K562 (cell line): ENCODE measurements around the gene GAL3ST2. TPM values are rescaled to one million over a fixed set of nuclear protein-coding genes. Genes with fewer than 3 reads are reported as not detected.

ENCODE experiments used
- ATAC-seq: fragments of 200-7000 bp; cut with Tn5 transposase; 3 replicates; pipeline ENCODE4 v1.9.1; 2020; ENCODE audit warnings: moderate library complexity
- BruUV-seq: library from RNA; stranded (reverse); fragments of 400-500 nt; replicated peaks from 2 replicates; lab custom pipeline; 2021; lab: Mats Ljungman, UMichigan
- CTCF ChIA-PET: fragments of 300-600 bp; formaldehyde crosslinking; extraction: SDS; loops from one replicate; lab custom pipeline; 2021; ENCODE audit warnings: low intra/inter-chr PET ratio; lab: Yijun Ruan, JAX
- POLR2A ChIA-PET: fragments of 300-600, 350-650 bp; sonication (Branson Sonifier 250); formaldehyde crosslinking; extraction: SDS; loops from one replicate; lab custom pipeline; 2021; ENCODE audit warnings: antibody characterized with exemption, inconsistent platforms; lab: Yijun Ruan, JAX
- DNase-seq, 4 experiments: peaks; one replicate each; pipeline versions ENCODE4 v3.0.0 to v3.0.0-alpha.2; 2011 to 2018; ENCODE audit warnings: low spot score in 3 of 4, mixed read lengths in 3 of 4; ENCODE audit errors: extremely low read depth in 1 of 4
- FAIRE-seq: peaks from 2 replicates; lab custom pipeline; 2011; peaks lifted over from hg19 to GRCh38; lab: Jason Lieb, UNC
- H2AFZ ChIP-seq: 2 replicates; pipeline ENCODE4 v1.6.0; 2011; ENCODE audit warnings: low read depth, low read length, control low read depth, inconsistent platforms
- H3K27ac ChIP-seq: fragments of 200-600 bp; 3 replicates; pipeline ENCODE4 v1.8.0; 2011; ENCODE audit warnings: low read depth, mild to moderate bottlenecking, control low read depth, inconsistent platforms, low read length, moderate library complexity, mixed read lengths; ENCODE audit errors: extremely low read depth
- H3K27me3 ChIP-seq, 2 experiments: fragments of 300-600 bp in 1 of 2; 2 replicates in 1 of 2; 3 replicates in 1 of 2; pipeline versions ENCODE4 v1.6.0 to v1.8.0; 2011; ENCODE audit warnings: inconsistent platforms in 2 of 2, low read length in 2 of 2, mild to moderate bottlenecking in 1 of 2, mixed read lengths in 1 of 2, moderate library complexity in 1 of 2; ENCODE audit not compliant: control insufficient read depth in 2 of 2, insufficient read depth in 2 of 2
- H3K36me3 ChIP-seq: fragments of 300-600 bp; 3 replicates; pipeline ENCODE4 v1.8.0; 2011; ENCODE audit warnings: mild to moderate bottlenecking, low read length, inconsistent platforms; ENCODE audit not compliant: control insufficient read depth, insufficient read depth
- H3K4me1 ChIP-seq, 2 experiments: fragments of 200-600 bp in 1 of 2; replicated peaks in 1 of 2; 2 replicates in 1 of 2; 3 replicates in 1 of 2; pipeline versions ENCODE4 v1.5.1 to v1.8.0; 2011; ENCODE audit warnings: inconsistent platforms in 2 of 2, low read length in 2 of 2, mild to moderate bottlenecking in 1 of 2, mixed read lengths in 1 of 2, moderate library complexity in 1 of 2; ENCODE audit not compliant: control insufficient read depth in 2 of 2, insufficient read depth in 2 of 2
- H3K4me2 ChIP-seq: 2 replicates; pipeline ENCODE4 v1.6.1; 2011; ENCODE audit warnings: low read length, control low read depth, inconsistent platforms, mixed read lengths; ENCODE audit not compliant: insufficient read depth
- H3K4me3 ChIP-seq: fragments of 200-600 bp; sonication (generic), shearing (Covaris generic); 2 replicates; pipeline ENCODE4 v1.5.1; 2016; ENCODE audit warnings: control low read depth, inconsistent platforms
- H3K79me2 ChIP-seq: fragments of 200-600 bp; 3 replicates; pipeline ENCODE4 v1.8.0; 2011; ENCODE audit warnings: low read length, inconsistent platforms; ENCODE audit not compliant: control insufficient read depth, insufficient read depth
- H3K9ac ChIP-seq, 2 experiments: 2 replicates each; pipeline versions ENCODE4 v1.6.0 to v1.6.1; 2011; ENCODE audit warnings: low read depth in 2 of 2, low read length in 2 of 2, control low read depth in 1 of 2, inconsistent platforms in 1 of 2, mild to moderate bottlenecking in 1 of 2, mixed read lengths in 1 of 2; ENCODE audit not compliant: insufficient read depth in 1 of 2
- H3K9me1 ChIP-seq: one replicate; pipeline ENCODE4 v1.6.0; 2011; ENCODE audit warnings: inconsistent platforms, mild to moderate bottlenecking, low read length, moderate library complexity; ENCODE audit not compliant: control insufficient read depth, insufficient read depth
- H3K9me3 ChIP-seq: replicated peaks from 2 replicates; pipeline ENCODE4 v1.5.1; 2011; ENCODE audit warnings: low read depth, low read length, inconsistent platforms; ENCODE audit not compliant: control insufficient read depth, insufficient read depth
- H4K20me1 ChIP-seq: replicated peaks from 2 replicates; pipeline ENCODE4 v1.6.1; 2011; ENCODE audit warnings: low read length, inconsistent platforms, mixed read lengths; ENCODE audit not compliant: control insufficient read depth, insufficient read depth
- ASH1L ChIP-seq: fragments of 450-650 bp; IDR thresholded peaks from 2 replicates; pipeline ENCODE4 v1.6.1; 2018; ENCODE audit warnings: borderline replicate concordance, mild to moderate bottlenecking, low read depth; ENCODE audit not compliant: partially characterized antibody
- CHAMP1 ChIP-seq: fragments of 450-650 bp; IDR thresholded peaks from 2 replicates; pipeline ENCODE4 v1.6.1; 2016; ENCODE audit warnings: mild to moderate bottlenecking
- ETV6 ChIP-seq, 3 experiments: fragments of 150-350 bp in 1 of 3; sonication (generic) in 1 of 3; formaldehyde crosslinking in 1 of 3; IDR thresholded peaks; 2 replicates each; pipeline versions ENCODE4 v1.6.1 to v1.8.0; 2014 to 2022; ENCODE audit warnings: borderline replicate concordance in 2 of 3, low read depth in 2 of 3, antibody characterized with exemption in 1 of 3, low read length in 1 of 3, mild to moderate bottlenecking in 1 of 3, missing genetic modification reagents in 1 of 3
- PHF8 ChIP-seq: fragments of 200-600 bp; sonication (generic); IDR thresholded peaks from 2 replicates; pipeline ENCODE4 v1.6.1; 2012; ENCODE audit warnings: mixed run types, mild to moderate bottlenecking, inconsistent platforms, low read length, moderate library complexity, borderline replicate concordance
- SNRNP70 ChIP-seq: fragments of 200-400 bp; formaldehyde crosslinking; optimal IDR thresholded peaks from 2 replicates; pipeline ENCODE3; 2017; ENCODE audit warnings: low read depth, low read length
- ZNF124 ChIP-seq: sonication (generic); formaldehyde crosslinking; IDR thresholded peaks from 2 replicates; pipeline ENCODE4 v1.8.1; 2022; ENCODE audit warnings: missing genetic modification reagents
- WGBS: fragments of 100-300 bp; shearing (Covaris generic); methylation state at CpG from one replicate; pipeline ENCODE4 v1.1.6; 2016; ENCODE audit warnings: low coverage, mixed read lengths; ENCODE audit not compliant: insufficient coverage; ENCODE audit errors: missing lambda C conversion rate; 5-methylcytosine and 5-hydroxymethylcytosine counted together
- in situ Hi-C: fragments of 300-500 bp; cut with MboI; formaldehyde crosslinking; loops from 4 replicates; pipeline ENCODE4 v1.15.0; 2018; ENCODE audit warnings: inconsistent platforms, mixed read lengths
- intact Hi-C: fragments of 100-400 bp; cut with micrococcal nuclease; formaldehyde crosslinking; loops from 2 replicates; pipeline ENCODE4 v1.14.2; 2022
- polyA plus RNA-seq, 8 experiments: library from polyadenylated mRNA; depleted of rRNA in 4 of 8; stranded (reverse) in 5 of 8; unstranded in 3 of 8; fragments of >200 nt; fragmentation: Nextera tagmentation in 2 of 8; fragmentation: Illumina TruSeq in 1 of 8; extraction: Ambion mirVana in 2 of 8; extraction: Trizol in 1 of 8; gene quantifications; 2 replicates each; pipeline versions ENCODE4 v1.2.1 to v1.2.3, GENCODE V29; 2011 to 2014; ENCODE audit warnings: inconsistent platforms in 1 of 8, missing spikeins in 1 of 8
- total RNA-seq, 7 experiments: library from RNA; depleted of rRNA in 6 of 7; stranded (reverse); fragments of >200 nt in 6 of 7; fragmentation: Illumina TruSeq in 2 of 7; extraction: Trizol in 2 of 7; gene quantifications; 2 replicates each; pipeline versions ENCODE4 v1.2.1 to v1.2.3, GENCODE V29; 2011 to 2021; ENCODE audit warnings: low replicate concordance in 1 of 7

The GAL3ST2 gene
- total and polyA plus RNA-seq, 9 of the 15 experiments (the other 6 are each of a cell fraction or from before 2014, with no cell fraction given): 0.42 TPM; not detected in 8

DNA sequence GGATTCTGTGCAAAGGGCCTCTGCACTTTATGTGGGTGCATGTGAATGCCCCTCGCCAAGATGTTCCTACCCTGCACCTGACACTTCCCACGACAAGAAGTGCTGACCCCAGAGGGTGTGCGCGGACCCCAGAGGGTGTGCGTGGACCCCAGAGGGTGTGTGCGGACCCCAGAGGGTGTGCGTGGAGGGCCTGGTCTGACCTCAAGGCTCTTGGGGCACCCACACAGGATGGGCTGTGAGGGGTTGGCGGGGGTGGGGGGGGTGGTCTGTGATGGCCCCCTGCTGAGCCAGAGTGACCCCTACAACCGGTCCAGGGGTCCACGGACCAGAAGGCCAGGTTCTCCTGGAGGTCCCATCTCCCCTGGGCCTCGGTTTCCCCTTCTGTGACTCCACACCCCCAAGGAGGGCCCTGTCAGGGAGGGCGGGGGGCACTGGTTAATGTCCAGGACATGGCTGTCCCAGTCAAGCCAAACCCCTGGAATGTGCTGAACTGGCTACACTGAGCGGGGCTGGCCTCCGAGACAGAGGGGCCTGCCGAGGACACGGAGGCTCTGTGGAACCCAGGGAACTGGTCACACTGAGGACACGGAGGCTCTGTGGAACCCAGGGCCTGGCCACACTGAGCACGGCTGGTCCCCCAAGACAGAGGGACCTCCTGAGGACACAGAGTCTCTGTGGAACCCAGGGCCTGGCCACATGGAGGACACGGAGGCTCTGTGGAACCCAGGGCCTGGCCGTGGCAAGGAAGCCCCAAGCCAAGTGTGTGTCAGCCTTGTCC, 35.5 kb downstream of the GAL3ST2 start:
- H3K27me3 ChIP-seq: no peaks in the 10 kb centered on the region
- intact Hi-C loops: no loop called here
- H3K9me3 ChIP-seq: no peaks in the 10 kb centered on the region
- H3K4me1 ChIP-seq: peaks cover 4 to 72% of the 10 kb centered on the region in 2 experiments
- H4K20me1 ChIP-seq: no peaks in the 10 kb centered on the region
- ATAC-seq (no peak), DNase-seq (no peak), FAIRE-seq (no peak)
- ChIA-PET CTCF (no interaction called here), POLR2A (no interaction called here)
- H3K27ac ChIP-seq: no peak overlapping the region
- H3K9ac ChIP-seq: no peak overlapping the region
- no peak overlapping the region for H3K4me3 ChIP-seq
- in situ Hi-C loops: no loop called here
- BruUV-seq: no TSS peak
- no peak overlapping the region for H2AFZ ChIP-seq
- WGBS: 71% methylated on average over 13 of the region's 20 CpGs
- TF ChIP-seq ZNF124 (CRISPR knock-in tag) (no peak), CHAMP1 (no peak), SNRNP70 (no peak), ASH1L (no peak), PHF8 (no peak), ETV6 (IDR thresholded peaks at IDR 0.05; ENCODE audit: borderline replicate concordance in 1 of 2, low read depth in 2 of 2, low read length in 1 of 2) (no peak), ETV6 (CRISPR knock-in tag; IDR thresholded peaks at IDR 0.05; ENCODE audit: borderline replicate concordance) (no peak)
- H3K4me2 ChIP-seq: no peak overlapping the region
- no peaks in the 10 kb centered on the region for H3K9me1 ChIP-seq
- no peaks in the 10 kb centered on the region for H3K36me3 ChIP-seq
- no peaks in the 10 kb centered on the region for H3K79me2 ChIP-seq
